SJSA1 (cell line): ENCODE measurements around the gene INPP1. TPM values are rescaled to one million over a fixed set of nuclear protein-coding genes. Genes with fewer than 3 reads are reported as not detected.

Source experiments
- DNase-seq, 2 experiments: peaks; one replicate each; pipeline ENCODE4 v3.0.0-alpha.2; 2015 to 2020; ENCODE audit warnings: low spot score in 2 of 2, low read depth in 1 of 2
- H3K27ac ChIP-seq: fragments of 250-450 bp; sonication (Bioruptor Pico); 2 replicates; pipeline ENCODE4 v1.5.1; 2020; ENCODE audit warnings: mild to moderate bottlenecking, moderate library complexity
- H3K27me3 ChIP-seq: fragments of 250-450 bp; sonication (Bioruptor Pico); replicated peaks from 2 replicates; pipeline ENCODE4 v1.5.1; 2020; ENCODE audit warnings: mild to moderate bottlenecking, moderate library complexity
- H3K36me3 ChIP-seq: fragments of 250-450 bp; sonication (Bioruptor Pico); 2 replicates; pipeline ENCODE4 v1.5.1; 2020; ENCODE audit warnings: mild to moderate bottlenecking
- H3K4me1 ChIP-seq: fragments of 250-450 bp; sonication (Bioruptor Pico); replicated peaks from 2 replicates; pipeline ENCODE4 v1.6.1; 2021; ENCODE audit warnings: mild to moderate bottlenecking
- H3K4me3 ChIP-seq: fragments of 250-450 bp; sonication (Bioruptor Pico); 2 replicates; pipeline ENCODE4 v1.5.1; 2020; ENCODE audit warnings: mild to moderate bottlenecking
- H3K9me3 ChIP-seq: fragments of 250-450 bp; sonication (Bioruptor Pico); replicated peaks from 2 replicates; pipeline ENCODE4 v1.5.1; 2020; ENCODE audit warnings: mild to moderate bottlenecking
- total RNA-seq: library from RNA; depleted of rRNA; stranded (reverse); fragments of >200 nt; shearing (Covaris generic); gene quantifications from 2 replicates; pipeline ENCODE4 v1.2.3, GENCODE V29; 2014

Gene INPP1
- total RNA-seq, 1 experiment from 2014 or later = 10.1 TPM

GRCh38 chr2:190360561-190360960 is 17.2 kb downstream of the INPP1 start:
- no peak for DNase-seq
- no peak overlapping the region for H3K4me3 ChIP-seq
- H3K27ac ChIP-seq = no peak overlapping the region
- H3K9me3 ChIP-seq = no peaks in the 10 kb centered on the region
- no peaks in the 10 kb centered on the region for H3K27me3 ChIP-seq
- H3K4me1 ChIP-seq = no peaks in the 10 kb centered on the region; the same call in 1 of the 2 replicates
- peaks cover 19% of the 10 kb centered on the region for H3K36me3 ChIP-seq

GRCh38 chr2:190360965-190361364 is 17.6 kb downstream of the INPP1 start:
- H3K27me3 ChIP-seq = no peaks in the 10 kb centered on the region
- no peaks in the 10 kb centered on the region; the same call in 1 of the 2 replicates for H3K4me1 ChIP-seq
- H3K9me3 ChIP-seq = no peaks in the 10 kb centered on the region
- H3K36me3 ChIP-seq = peaks cover 19% of the 10 kb centered on the region
- no peak overlapping the region for H3K4me3 ChIP-seq
- DNase-seq = no peak
- no peak overlapping the region for H3K27ac ChIP-seq

- no peaks in the 10 kb centered on the region; the same call in 1 of the 2 replicates for H3K4me1 ChIP-seq
- DNase-seq = no peak
- H3K27me3 ChIP-seq = no peaks in the 10 kb centered on the region
Observed at GRCh38 chr2:190361572-190361971, 18.2 kb downstream of the INPP1 start.

GRCh38 chr2:190362894-190363293 is 19.5 kb downstream of the INPP1 start:
- H3K9me3 ChIP-seq = no peaks in the 10 kb centered on the region
- no peak overlapping the region for H3K27ac ChIP-seq
- H3K36me3 ChIP-seq = peaks cover 30% of the 10 kb centered on the region
- no peak overlapping the region for H3K4me3 ChIP-seq
- H3K27me3 ChIP-seq = no peaks in the 10 kb centered on the region
- DNase-seq = no peak
- no peaks in the 10 kb centered on the region; the same call in 1 of the 2 replicates for H3K4me1 ChIP-seq

More at GRCh38 chr2:190361572-190361971, 18.2 kb downstream of the INPP1 start:
- no peak overlapping the region for H3K27ac ChIP-seq
- H3K4me3 ChIP-seq = no peak overlapping the region
- peaks cover 20% of the 10 kb centered on the region for H3K36me3 ChIP-seq
- no peaks in the 10 kb centered on the region for H3K9me3 ChIP-seq

- H3K4me3 ChIP-seq = no peak overlapping the region
- no peaks in the 10 kb centered on the region for H3K9me3 ChIP-seq
- no peaks in the 10 kb centered on the region for H3K4me1 ChIP-seq
- DNase-seq = no peak
- H3K27me3 ChIP-seq = no peaks in the 10 kb centered on the region
- H3K36me3 ChIP-seq = peaks cover 49% of the 10 kb centered on the region
- H3K27ac ChIP-seq = no peak overlapping the region
Observed at GRCh38 chr2:190365499-190366204, 22.3 kb downstream of the INPP1 start.

GRCh38 chr2:190366248-190366753 is 22.9 kb downstream of the INPP1 start:
- Histone ChIP-seq H3K4me3 (no peak overlapping the region), H3K27me3 (no peaks in the 10 kb centered on the region), H3K27ac (no peak overlapping the region), H3K4me1 (no peaks in the 10 kb centered on the region), H3K36me3 (peaks cover 53% of the 10 kb centered on the region), H3K9me3 (no peaks in the 10 kb centered on the region)
- DNase-seq = no peak

- Histone ChIP-seq H3K27ac (no peak overlapping the region), H3K4me3 (no peak overlapping the region), H3K36me3 (peaks cover 52% of the 10 kb centered on the region), H3K4me1 (no peaks in the 10 kb centered on the region), H3K9me3 (no peaks in the 10 kb centered on the region), H3K27me3 (no peaks in the 10 kb centered on the region)
- no peak for DNase-seq
Observed at GRCh38 chr2:190367091-190367490, 23.7 kb downstream of the INPP1 start.

GRCh38 chr2:190369635-190370034 is 26.2 kb downstream of the INPP1 start:
- no peak for DNase-seq
- H3K4me1 ChIP-seq = no peaks in the 10 kb centered on the region; the same call in 1 of the 2 replicates
- H3K4me3 ChIP-seq = no peak overlapping the region
- H3K27me3 ChIP-seq = no peaks in the 10 kb centered on the region
- no peak overlapping the region for H3K27ac ChIP-seq
- H3K36me3 ChIP-seq = peaks cover 46% of the 10 kb centered on the region
- H3K9me3 ChIP-seq = no peaks in the 10 kb centered on the region

GRCh38 chr2:190376083-190376482 is 32.7 kb downstream of the INPP1 start:
- Histone ChIP-seq H3K9me3 (no peaks in the 10 kb centered on the region), H3K4me3 (no peak overlapping the region), H3K27ac (no peak overlapping the region), H3K36me3 (peaks cover 3% of the 10 kb centered on the region), H3K27me3 (no peaks in the 10 kb centered on the region), H3K4me1 (peaks cover 5% of the 10 kb centered on the region)
- no peak for DNase-seq

GRCh38 chr2:190376591-190377245 is 33.3 kb downstream of the INPP1 start:
- H3K27ac ChIP-seq = no peak overlapping the region
- no peak for DNase-seq
- no peaks in the 10 kb centered on the region for H3K27me3 ChIP-seq
- H3K4me3 ChIP-seq = no peak overlapping the region
- H3K9me3 ChIP-seq = no peaks in the 10 kb centered on the region
- H3K4me1 ChIP-seq = peaks cover 5% of the 10 kb centered on the region
- H3K36me3 ChIP-seq = no peaks in the 10 kb centered on the region; the same call in 1 of the 2 replicates

- H3K4me1 ChIP-seq = peaks cover 5% of the 10 kb centered on the region
- no peaks in the 10 kb centered on the region for H3K36me3 ChIP-seq
- H3K4me3 ChIP-seq = no peak overlapping the region; the same call in 1 of the 2 replicates
- peak overlapping the region; percentile 60; the same call in 1 of the 2 replicates for H3K27ac ChIP-seq
- no peak for DNase-seq
- H3K9me3 ChIP-seq = no peaks in the 10 kb centered on the region
- no peaks in the 10 kb centered on the region for H3K27me3 ChIP-seq
Observed at GRCh38 chr2:190378880-190379237, 35.5 kb downstream of the INPP1 start.

- DNase-seq = no peak
- H3K36me3 ChIP-seq = no peaks in the 10 kb centered on the region
- H3K9me3 ChIP-seq = no peaks in the 10 kb centered on the region
- H3K27me3 ChIP-seq = no peaks in the 10 kb centered on the region
- peaks cover 5% of the 10 kb centered on the region for H3K4me1 ChIP-seq
- H3K4me3 ChIP-seq = no peak overlapping the region
- H3K27ac ChIP-seq = no peak overlapping the region
Observed at GRCh38 chr2:190379249-190379964, 36.0 kb downstream of the INPP1 start.

- Histone ChIP-seq H3K27me3 (no peaks in the 10 kb centered on the region), H3K4me1 (peaks cover 5% of the 10 kb centered on the region; the same call in 1 of the 2 replicates), H3K9me3 (no peaks in the 10 kb centered on the region), H3K36me3 (no peaks in the 10 kb centered on the region), H3K27ac (no peak overlapping the region), H3K4me3 (no peak overlapping the region)
- no peak for DNase-seq
Observed at GRCh38 chr2:190380962-190381412, 37.6 kb downstream of the INPP1 start.
